ENCODE data around the gene EVC2. TPM values are rescaled to one million over a fixed set of nuclear protein-coding genes. Genes with fewer than 3 reads are reported as not detected.

EVC2 gene
- total RNA-seq, 1 donor from 2014 or later = 5.5 TPM

GRCh38 chr4:5704276-5704675, 4.1 kb downstream of the EVC2 start:
- H3K4me3 Mint-ChIP-seq (ENCODE audit: unreplicated experiment) = no peak overlapping the region
- no peak for TF ChIP-seq CTCF (IDR thresholded peaks at IDR 0.05)
- no peaks in the 10 kb centered on the region for H3K9me3 Mint-ChIP-seq (ENCODE audit: low read depth)
- H3K27me3 Mint-ChIP-seq (ENCODE audit: low read depth) = no peaks in the 10 kb centered on the region
- peaks cover 11% of the 10 kb centered on the region for H3K36me3 Mint-ChIP-seq (ENCODE audit: low read depth)
- peaks cover 21% of the 10 kb centered on the region for H3K4me1 Mint-ChIP-seq (ENCODE audit: low read depth)
- DNase-seq (ENCODE audit: low spot score) = no peak
- no peak overlapping the region for H3K27ac Mint-ChIP-seq (ENCODE audit: unreplicated experiment)

GRCh38 chr4:5703831-5704230, 4.5 kb downstream of the EVC2 start:
- Mint-ChIP-seq H3K9me3 (ENCODE audit: low read depth) (no peaks in the 10 kb centered on the region), H3K27ac (ENCODE audit: unreplicated experiment) (no peak overlapping the region), H3K4me1 (ENCODE audit: low read depth) (peaks cover 18% of the 10 kb centered on the region), H3K4me3 (ENCODE audit: unreplicated experiment) (no peak overlapping the region), H3K36me3 (ENCODE audit: low read depth) (peaks cover 11% of the 10 kb centered on the region), H3K27me3 (ENCODE audit: low read depth) (no peaks in the 10 kb centered on the region)
- TF ChIP-seq CTCF (IDR thresholded peaks at IDR 0.05) = no peak
- DNase-seq (ENCODE audit: low spot score) = no peak

- no peaks in the 10 kb centered on the region for H3K9me3 Mint-ChIP-seq (ENCODE audit: low read depth)
- no peak for TF ChIP-seq CTCF (IDR thresholded peaks at IDR 0.05)
- DNase-seq (ENCODE audit: low spot score) = no peak
- H3K4me1 Mint-ChIP-seq (ENCODE audit: low read depth) = peaks cover 5% of the 10 kb centered on the region
- peaks cover 15% of the 10 kb centered on the region for H3K36me3 Mint-ChIP-seq (ENCODE audit: low read depth)
- H3K27me3 Mint-ChIP-seq (ENCODE audit: low read depth) = no peaks in the 10 kb centered on the region
- no peak overlapping the region for H3K27ac Mint-ChIP-seq (ENCODE audit: unreplicated experiment)
- H3K4me3 Mint-ChIP-seq (ENCODE audit: unreplicated experiment) = no peak overlapping the region
Observed at GRCh38 chr4:5701971-5702370, 6.4 kb downstream of the EVC2 start.

GRCh38 chr4:5700459-5700858, 7.9 kb downstream of the EVC2 start:
- DNase-seq (ENCODE audit: low spot score) = no peak
- Mint-ChIP-seq H3K4me3 (ENCODE audit: unreplicated experiment) (no peak overlapping the region), H3K27me3 (ENCODE audit: low read depth) (no peaks in the 10 kb centered on the region), H3K36me3 (ENCODE audit: low read depth) (peaks cover 18% of the 10 kb centered on the region), H3K9me3 (ENCODE audit: low read depth) (no peaks in the 10 kb centered on the region), H3K4me1 (ENCODE audit: low read depth) (no peaks in the 10 kb centered on the region), H3K27ac (ENCODE audit: unreplicated experiment) (no peak overlapping the region)
- no peak for TF ChIP-seq CTCF (IDR thresholded peaks at IDR 0.05)

GRCh38 chr4:5696341-5696740, 12.0 kb downstream of the EVC2 start:
- peaks cover 20% of the 10 kb centered on the region for H3K36me3 Mint-ChIP-seq (ENCODE audit: low read depth)
- DNase-seq (ENCODE audit: low spot score) = no peak
- H3K27ac Mint-ChIP-seq (ENCODE audit: unreplicated experiment) = no peak overlapping the region
- TF ChIP-seq CTCF (IDR thresholded peaks at IDR 0.05) = no peak
- no peak overlapping the region for H3K4me3 Mint-ChIP-seq (ENCODE audit: unreplicated experiment)
- H3K4me1 Mint-ChIP-seq (ENCODE audit: low read depth) = no peaks in the 10 kb centered on the region
- H3K9me3 Mint-ChIP-seq (ENCODE audit: low read depth) = no peaks in the 10 kb centered on the region
- H3K27me3 Mint-ChIP-seq (ENCODE audit: low read depth) = no peaks in the 10 kb centered on the region

Measured in chondrocyte (in vitro differentiated cells).